Natural killer cell (primary cell): ENCODE data around the gene TMEM121B. TPM values are rescaled to one million over a fixed set of nuclear protein-coding genes. Genes with fewer than 3 reads are reported as not detected.

ENCODE experiments used
- ATAC-seq, 3 donors: fragments of 150-1000 bp in 2 of 3; fragments of 200-7000 bp in 1 of 3; cut with Tn5 transposase; 1 replicate in 1 of 3; 2 replicates in 2 of 3; pipeline ENCODE4 v1.10.0; 2021; ENCODE audit warnings: mild to moderate bottlenecking in 2 of 3, moderate library complexity in 2 of 3
- DNase-seq, 2 donors: peaks; one replicate each; pipeline versions ENCODE4 v3.0.0 to v3.0.0-alpha.2; 2013 to 2021; ENCODE audit warnings: mixed read lengths in 1 of 2
- H3K27ac ChIP-seq: one replicate; pipeline ENCODE4 v1.5.1; 2013; ENCODE audit warnings: mild to moderate bottlenecking, low read length
- H3K27me3 ChIP-seq: one replicate; pipeline ENCODE4 v1.6.1; 2013; ENCODE audit warnings: low read length; ENCODE audit not compliant: control insufficient read depth, insufficient read depth
- H3K36me3 ChIP-seq: one replicate; pipeline ENCODE4 v1.6.1; 2013; ENCODE audit warnings: low read length; ENCODE audit not compliant: control insufficient read depth, insufficient read depth
- H3K4me1 ChIP-seq: one replicate; pipeline ENCODE4 v1.6.1; 2013; ENCODE audit warnings: low read length; ENCODE audit not compliant: control insufficient read depth, insufficient read depth
- H3K4me3 ChIP-seq: one replicate; pipeline ENCODE4 v1.5.1; 2013; ENCODE audit warnings: low read length
- H3K9me3 ChIP-seq: one replicate; pipeline ENCODE4 v1.6.1; 2013; ENCODE audit warnings: low read length; ENCODE audit not compliant: control insufficient read depth, insufficient read depth
- H3K27ac Mint-ChIP-seq, 2 donors: one replicate each; pipeline ENCODE4 v1.8.0; 2022; ENCODE audit warnings: mild to moderate bottlenecking in 2 of 2, mixed read lengths in 2 of 2, moderate library complexity in 1 of 2
- H3K27me3 Mint-ChIP-seq, 2 donors: one replicate each; pipeline ENCODE4 v1.8.0; 2022; ENCODE audit warnings: low read depth in 2 of 2, mixed read lengths in 2 of 2
- H3K36me3 Mint-ChIP-seq: one replicate; pipeline ENCODE4 v1.8.0; 2022; ENCODE audit warnings: mixed read lengths
- H3K4me1 Mint-ChIP-seq, 2 donors: one replicate each; pipeline ENCODE4 v1.8.0; 2022; ENCODE audit warnings: mixed read lengths in 2 of 2
- H3K4me3 Mint-ChIP-seq: one replicate; pipeline ENCODE4 v1.8.0; 2022; ENCODE audit warnings: mild to moderate bottlenecking, moderate library complexity, mixed read lengths
- H3K9me3 Mint-ChIP-seq, 2 donors: one replicate each; pipeline ENCODE4 v1.8.0; 2022; ENCODE audit warnings: mixed read lengths in 2 of 2
- CTCF ChIP-seq: fragments of 200-600 bp; IDR thresholded peaks from one replicate; pipeline ENCODE4 v1.8.0; 2022; ENCODE audit warnings: antibody characterized with exemption
- WGBS: methylation state at CpG from one replicate; pipeline ENCODE4 v1.1.7; 2013; ENCODE audit warnings: missing lambda C conversion rate; ENCODE audit not compliant: insufficient coverage; 5-methylcytosine and 5-hydroxymethylcytosine counted together
- intact Hi-C: fragments of 100-400 bp; cut with micrococcal nuclease; formaldehyde crosslinking; loops from one replicate; pipeline ENCODE4 v1.14.2; 2022
- total RNA-seq, 4 donors: library from RNA; stranded (reverse); fragments of 120-200 nt in 1 of 4; gene quantifications; one replicate each; pipeline versions ENCODE4 v1.2.3 to v1.2.4, GENCODE V29; 2013 to 2022

Gene TMEM121B
- total RNA-seq, 3 donors from 2014 or later (not counting 1 experiment from before 2014, with no cell fraction given): 0.18 to 0.35 TPM; not detected in 1

GRCh38 chr22:17135153-17135760 lies 14.1 kb upstream of the TMEM121B start:
- Mint-ChIP-seq H3K27me3 (peaks cover 0 to 1% of the 10 kb centered on the region in 2 donors), H3K4me3 (no peak overlapping the region), H3K27ac (no peak overlapping the region), H3K4me1 (peaks cover 0 to 2% of the 10 kb centered on the region in 2 donors), H3K9me3 (no peaks in the 10 kb centered on the region), H3K36me3 (no peaks in the 10 kb centered on the region)
- Histone ChIP-seq H3K27ac (no peak overlapping the region), H3K4me1 (no peaks in the 10 kb centered on the region), H3K36me3 (peaks cover 10% of the 10 kb centered on the region), H3K27me3 (no peaks in the 10 kb centered on the region), H3K9me3 (no peaks in the 10 kb centered on the region), H3K4me3 (no peak overlapping the region)
- ATAC-seq: no peak
- WGBS: 93% methylated on average over 15 of the region's 15 CpGs
- intact Hi-C loops: no loop called here
- DNase-seq: no peak
- no peak for TF ChIP-seq CTCF

DNA sequence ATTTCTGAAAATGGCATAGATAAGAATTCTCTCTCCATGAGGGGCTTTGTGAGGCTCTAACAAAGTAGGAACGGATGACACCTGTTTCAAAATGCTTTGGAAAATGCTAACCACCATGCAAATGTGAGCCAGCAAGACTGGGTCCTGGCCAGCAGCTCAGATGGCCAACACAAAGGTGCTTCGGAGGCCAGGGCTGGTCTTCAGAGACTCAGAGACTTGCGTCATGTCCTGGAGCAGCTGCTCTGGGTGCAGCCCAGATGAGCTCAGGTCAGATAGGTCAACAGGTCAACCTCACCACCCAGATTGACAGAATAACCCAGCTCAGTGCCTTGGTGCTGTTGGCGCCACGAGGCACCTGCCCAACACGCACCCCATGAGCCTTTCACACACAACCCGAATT lies 12.0 kb upstream of the TMEM121B start:
- Mint-ChIP-seq H3K27me3 (peaks cover 0 to 3% of the 10 kb centered on the region in 2 donors), H3K9me3 (no peaks in the 10 kb centered on the region)
- H3K9me3 ChIP-seq: no peaks in the 10 kb centered on the region

DNA sequence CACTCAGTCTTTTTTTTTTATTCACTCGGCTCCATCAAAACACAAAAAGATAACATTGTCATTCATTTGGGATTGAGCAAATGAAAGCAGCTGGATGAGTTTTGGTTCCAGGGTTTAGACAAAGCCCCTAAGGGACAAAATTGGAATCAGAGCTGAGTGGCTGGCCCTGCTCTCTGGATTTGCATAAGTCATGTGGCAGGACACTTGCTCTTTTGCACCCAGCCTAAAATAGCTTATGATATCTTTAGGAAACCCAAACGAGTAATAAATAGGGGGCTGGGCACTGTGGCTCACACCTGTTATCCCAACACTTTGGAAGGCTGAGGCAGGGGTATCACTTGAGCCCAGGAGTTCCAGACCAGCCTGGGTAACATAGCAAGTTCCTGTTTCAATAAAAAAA lies 11.0 kb upstream of the TMEM121B start:
- intact Hi-C loops: no loop called here
- Mint-ChIP-seq H3K27ac (no peak overlapping the region), H3K4me3 (no peak overlapping the region), H3K4me1 (peaks cover 0 to 4% of the 10 kb centered on the region in 2 donors), H3K27me3 (peaks cover 0 to 3% of the 10 kb centered on the region in 2 donors), H3K9me3 (no peaks in the 10 kb centered on the region), H3K36me3 (no peaks in the 10 kb centered on the region)
- no peak for ATAC-seq
- H3K27me3 ChIP-seq: no peaks in the 10 kb centered on the region
- H3K9me3 ChIP-seq: no peaks in the 10 kb centered on the region
- H3K4me3 ChIP-seq: no peak overlapping the region
- DNase-seq: no peak
- H3K27ac ChIP-seq: no peak overlapping the region
- no peaks in the 10 kb centered on the region for H3K36me3 ChIP-seq
- no peaks in the 10 kb centered on the region for H3K4me1 ChIP-seq
- 35% methylated on average over 1 of the region's 2 CpGs for WGBS
- TF ChIP-seq CTCF: no peak

More for the DNA sequence above, 12.0 kb upstream of the TMEM121B start:
- Histone ChIP-seq H3K27ac (no peak overlapping the region), H3K4me3 (no peak overlapping the region), H3K27me3 (no peaks in the 10 kb centered on the region), H3K4me1 (no peaks in the 10 kb centered on the region), H3K36me3 (peaks cover 2% of the 10 kb centered on the region)
- TF ChIP-seq CTCF: no peak
- DNase-seq (no peak), ATAC-seq (no peak)
- intact Hi-C loops: no loop called here
- Mint-ChIP-seq H3K27ac (no peak overlapping the region), H3K4me1 (peaks cover 0 to 4% of the 10 kb centered on the region in 2 donors), H3K4me3 (no peak overlapping the region), H3K36me3 (no peaks in the 10 kb centered on the region)
- 94% methylated on average over 7 of the region's 7 CpGs for WGBS

DNA sequence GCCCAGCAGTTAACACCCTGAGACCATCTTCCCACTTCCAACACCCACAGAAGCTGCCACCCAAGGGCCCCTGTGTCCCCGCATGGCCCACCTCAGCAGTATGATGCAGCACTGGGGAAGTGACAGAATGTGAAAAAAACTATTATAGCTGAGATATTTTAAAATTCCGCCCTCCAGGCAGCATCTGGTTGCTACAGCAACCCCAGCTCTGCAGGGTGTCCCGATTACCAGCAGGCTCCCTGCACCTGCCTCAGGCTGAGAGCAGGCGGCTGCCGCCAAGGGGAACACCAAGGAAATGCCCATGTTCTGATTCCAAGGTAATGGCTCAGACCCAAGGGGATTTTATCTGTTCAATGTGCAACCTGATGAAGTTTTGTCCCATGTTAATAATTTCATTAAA lies 10.5 kb upstream of the TMEM121B start:
- no peak for TF ChIP-seq CTCF

More for the DNA sequence above, 10.5 kb upstream of the TMEM121B start:
- intact Hi-C loops: no loop called here
- H3K27ac ChIP-seq: no peak overlapping the region
- no peak overlapping the region for H3K27ac Mint-ChIP-seq
- ATAC-seq (no peak), DNase-seq (no peak)
- H3K9me3 ChIP-seq: no peaks in the 10 kb centered on the region
- no peaks in the 10 kb centered on the region for H3K4me1 ChIP-seq
- H3K4me1 Mint-ChIP-seq: peaks cover 0 to 4% of the 10 kb centered on the region in 2 donors
- H3K4me3 ChIP-seq: no peak overlapping the region
- no peaks in the 10 kb centered on the region for H3K27me3 ChIP-seq
- H3K27me3 Mint-ChIP-seq: peaks cover 0 to 3% of the 10 kb centered on the region in 2 donors
- 73% methylated on average over 5 of the region's 5 CpGs for WGBS
- no peaks in the 10 kb centered on the region for H3K36me3 ChIP-seq
- no peaks in the 10 kb centered on the region for H3K9me3 Mint-ChIP-seq
- no peak overlapping the region for H3K4me3 Mint-ChIP-seq
- H3K36me3 Mint-ChIP-seq: no peaks in the 10 kb centered on the region
